ENCODE data around the gene TMEM185A. TPM values are rescaled to one million over a fixed set of nuclear protein-coding genes. Genes with fewer than 3 reads are reported as not detected.

TMEM185A gene
- total and polyA plus RNA-seq, 2 of the 4 experiments (the other 2 are of a cell fraction): 9.7 to 12.2 TPM

GRCh38 chrX:149610511-149610910 lies 21.1 kb downstream of the TMEM185A start:
- H3K4me1 ChIP-seq (ENCODE audit: control insufficient read depth, insufficient read depth, low read length): peaks cover 4% of the 10 kb centered on the region; the same call in 1 of the 2 replicates
- no peak overlapping the region for H3K56ac ChIP-seq (ENCODE audit: extremely low read depth, insufficient read depth, low read length)
- H3K9me1 ChIP-seq (ENCODE audit: insufficient read depth, low read length): no peaks in the 10 kb centered on the region; the same call in 1 of the 2 replicates
- no peak overlapping the region for H3K4me2 ChIP-seq (ENCODE audit: low read depth, low read length)
- peaks cover 4% of the 10 kb centered on the region for H4K20me1 ChIP-seq (ENCODE audit: insufficient read depth, low read length)
- no peak overlapping the region for H3K18ac ChIP-seq (ENCODE audit: low read depth, low read length)
- H3K27me3 ChIP-seq (ENCODE audit: control insufficient read depth, insufficient read depth, low read length): no peaks in the 10 kb centered on the region
- no peak for TF ChIP-seq CEBPB (IDR thresholded peaks at IDR 0.05; ENCODE audit: low read depth, low read length)
- no peak for TF ChIP-seq CHD1 (IDR thresholded peaks at IDR 0.05; ENCODE audit: low read depth, low read length)
- no peak for TF ChIP-seq MXI1 (IDR thresholded peaks at IDR 0.05; ENCODE audit: borderline replicate concordance, low read depth, low read length)
- no peak for TF ChIP-seq FOS (IDR thresholded peaks at IDR 0.05; ENCODE audit: low read depth, low read length)
- TF ChIP-seq BHLHE40 (IDR thresholded peaks at IDR 0.05; ENCODE audit: low read depth, low read length): no peak
- TF ChIP-seq RAD21 (IDR thresholded peaks at IDR 0.05; ENCODE audit: low read length): no peak
- no peak for TF ChIP-seq MAZ (IDR thresholded peaks at IDR 0.05; ENCODE audit: borderline replicate concordance, low read depth, low read length)
- no peak for TF ChIP-seq SMC3 (IDR thresholded peaks at IDR 0.05; ENCODE audit: low read depth, low read length)
- TF ChIP-seq CTCF (conservative IDR thresholded peaks at IDR 0.05; ENCODE audit: low read depth, low read length): no peak
- TF ChIP-seq POLR2A (IDR thresholded peaks at IDR 0.05; ENCODE audit: low read depth, low read length): no peak
- TF ChIP-seq RCOR1 (IDR thresholded peaks at IDR 0.05; ENCODE audit: insufficient replicate concordance, low read length): no peak
- in situ Hi-C loops (cut with MboI; ENCODE audit: low sequenced_read_pairs) (no loop called here), intact Hi-C loops (cut with micrococcal nuclease) (no loop called here), dilution Hi-C loops (cut with HindIII; ENCODE audit: low sequenced_read_pairs, unreplicated experiment) (no loop called here)
- H3K9ac ChIP-seq (ENCODE audit: low read depth, low read length): no peak overlapping the region
- POLR2A ChIA-PET (ENCODE audit: unreplicated experiment): no interaction called here
- DNase-seq: no peak
- no peak overlapping the region for H4K5ac ChIP-seq (ENCODE audit: low read depth, low read length)
- H3K9me3 ChIP-seq (ENCODE audit: control insufficient read depth, insufficient read depth, low read length): no peaks in the 10 kb centered on the region
- no peak overlapping the region for H3K14ac ChIP-seq (replicated peaks; ENCODE audit: low read depth, low read length)
- H2BK120ac ChIP-seq (ENCODE audit: low read depth, low read length): no peak overlapping the region
- no peak overlapping the region for H2BK15ac ChIP-seq (ENCODE audit: low read depth, low read length)
- CTCF ChIA-PET: interaction anchor here (0.7 kb wide), 1 partner anchor 725 kb away, joined by 3 read pairs; no protein-coding TSS in a partner anchor
- H4K91ac ChIP-seq (ENCODE audit: insufficient read depth, low read depth, low read length): no peak overlapping the region
- H4K8ac ChIP-seq (ENCODE audit: low read depth in 2 of 2, low read length in 2 of 2): no peak overlapping the region
- no CpG with 5 or more reads among the region's 5 CpGs for WGBS, 2 experiments (ENCODE audit: extremely low coverage in 2 of 2, insufficient read length in 1 of 2)
- BruUV-seq (replicated peaks): no TSS peak
- no peak overlapping the region for H2AFZ ChIP-seq (replicated peaks; ENCODE audit: low read length, poor library complexity)
- no peak overlapping the region for H3K4me3 ChIP-seq (ENCODE audit: insufficient read depth, low read depth, low read length)
- H3K79me1 ChIP-seq (ENCODE audit: low read depth in 1 of 2, low read length in 2 of 2): peaks cover 0 to 5% of the 10 kb centered on the region in 2 experiments; a peak in 1 of 4 replicates
- H3K27ac ChIP-seq (ENCODE audit: insufficient read depth, low read length): no peak overlapping the region
- no peak overlapping the region for H2BK5ac ChIP-seq (ENCODE audit: low read depth, low read length, poor library complexity, severe bottlenecking)
- H2BK20ac ChIP-seq (ENCODE audit: low read depth, low read length): no peak overlapping the region
- no peaks in the 10 kb centered on the region for H3K36me3 ChIP-seq (ENCODE audit: control insufficient read depth, insufficient read depth, low read length)
- no peak overlapping the region for H3K23ac ChIP-seq (ENCODE audit: low read depth, low read length)
- ATAC-seq (ENCODE audit: low read depth): no peak
- no peak overlapping the region for H3K4ac ChIP-seq (ENCODE audit: low read depth, low read length)
- no peak overlapping the region for H2AK5ac ChIP-seq (ENCODE audit: low read depth, low read length)
- H2AK9ac ChIP-seq (replicated peaks; ENCODE audit: low read depth, low read length, poor library complexity): no peak overlapping the region

Measured in IMR-90 (cell line).